WTC11 (cell line): ENCODE results near the gene TP53AIP1. TPM values are rescaled to one million over a fixed set of nuclear protein-coding genes. Genes with fewer than 3 reads are reported as not detected.

ENCODE experiments used
- ATAC-seq: fragments of 200-7000 bp; cut with Tn5 transposase; 2 replicates; pipeline ENCODE4 v1.10.0; 2021; ENCODE audit warnings: mild to moderate bottlenecking, moderate library complexity
- CTCF ChIA-PET: fragments of 300-600 bp; sonication (Branson Sonifier 250); formaldehyde crosslinking; loops from one replicate; lab custom pipeline; 2021; ENCODE audit warnings: antibody characterized with exemption; lab: Charles Lee
- POLR2A ChIA-PET: fragments of 350-600 bp; sonication (Branson Sonifier 250); formaldehyde crosslinking; loops from one replicate; lab custom pipeline; 2021; ENCODE audit warnings: antibody characterized with exemption; lab: Charles Lee
- DNase-seq: peaks from one replicate; pipeline ENCODE4 v3.0.0; 2021; ENCODE audit warnings: low spot score
- H3K27ac Mint-ChIP-seq: 2 replicates; pipeline ENCODE4 v1.8.0; 2021; ENCODE audit warnings: mixed read lengths
- H3K27me3 Mint-ChIP-seq: 2 replicates; pipeline ENCODE4 v1.8.0; 2021; ENCODE audit warnings: low read depth, mild to moderate bottlenecking, moderate library complexity, mixed read lengths
- H3K36me3 Mint-ChIP-seq: 2 replicates; pipeline ENCODE4 v1.8.0; 2021; ENCODE audit warnings: mixed read lengths
- H3K4me1 Mint-ChIP-seq: 2 replicates; pipeline ENCODE4 v1.8.0; 2022; ENCODE audit warnings: mixed read lengths
- H3K4me3 Mint-ChIP-seq: 2 replicates; pipeline ENCODE4 v1.8.0; 2021; ENCODE audit warnings: mild to moderate bottlenecking, moderate library complexity, mixed read lengths
- H3K9me3 Mint-ChIP-seq: 2 replicates; pipeline ENCODE4 v1.8.0; 2021; ENCODE audit warnings: mixed read lengths
- CREM ChIP-seq: sonication (generic); formaldehyde crosslinking; IDR thresholded peaks from 2 replicates; pipeline ENCODE4 v1.8.1; 2022; ENCODE audit warnings: mild to moderate bottlenecking, missing genetic modification reagents, moderate library complexity
- ELF4 ChIP-seq: sonication (generic); formaldehyde crosslinking; IDR thresholded peaks from 2 replicates; pipeline ENCODE4 v1.8.1; 2022; ENCODE audit warnings: low read depth, mild to moderate bottlenecking, moderate library complexity, missing genetic modification reagents
- FOXK1 ChIP-seq: sonication (generic); formaldehyde crosslinking; IDR thresholded peaks from 2 replicates; pipeline ENCODE4 v1.8.0; 2022; ENCODE audit warnings: mild to moderate bottlenecking, moderate library complexity, missing genetic modification reagents
- SMAD4 ChIP-seq: sonication (generic); formaldehyde crosslinking; IDR thresholded peaks from 2 replicates; pipeline ENCODE4 v1.8.0; 2022; ENCODE audit warnings: mild to moderate bottlenecking, missing genetic modification reagents
- TEAD4 ChIP-seq: sonication (generic); formaldehyde crosslinking; IDR thresholded peaks from 2 replicates; pipeline ENCODE4 v1.8.0; 2022; ENCODE audit warnings: mild to moderate bottlenecking, missing genetic modification reagents
- ZNF121 ChIP-seq: sonication (generic); formaldehyde crosslinking; IDR thresholded peaks from 2 replicates; pipeline ENCODE4 v1.8.0; 2023; ENCODE audit warnings: missing genetic modification reagents
- ZNF317 ChIP-seq: sonication (generic); formaldehyde crosslinking; IDR thresholded peaks from 2 replicates; pipeline ENCODE4 v1.8.1; 2023; ENCODE audit warnings: low read depth, mild to moderate bottlenecking, moderate library complexity, missing genetic modification reagents, borderline replicate concordance
- total RNA-seq: library from RNA; stranded (reverse); gene quantifications from 3 replicates; pipeline ENCODE4 v1.2.3, GENCODE V29; 2021
- TF ChIP-seq, protein P1 (sequence below): sonication (generic); formaldehyde crosslinking; IDR thresholded peaks from 2 replicates; pipeline ENCODE4 v1.8.1; 2023; ENCODE audit warnings: mild to moderate bottlenecking, missing genetic modification reagents
- TF ChIP-seq, protein P2 (sequence below): sonication (generic); formaldehyde crosslinking; IDR thresholded peaks from 2 replicates; pipeline ENCODE4 v1.8.0; 2023; ENCODE audit warnings: missing genetic modification reagents, mild to moderate bottlenecking, borderline replicate concordance
- TF ChIP-seq, protein P3 (sequence below): sonication (generic); formaldehyde crosslinking; IDR thresholded peaks from 2 replicates; pipeline ENCODE4 v1.8.0; 2022; ENCODE audit warnings: mild to moderate bottlenecking, missing genetic modification reagents
- TF ChIP-seq, protein P4 (sequence below): sonication (generic); formaldehyde crosslinking; IDR thresholded peaks from 2 replicates; pipeline ENCODE4 v1.8.1; 2023; ENCODE audit warnings: mild to moderate bottlenecking, missing genetic modification reagents, borderline replicate concordance
- TF ChIP-seq, protein P5 (sequence below): fragments of 250-450 bp; sonication (Bioruptor Pico); IDR thresholded peaks from 2 replicates; pipeline ENCODE4 v1.9.0; 2021; ENCODE audit warnings: mild to moderate bottlenecking
- TF ChIP-seq, protein P6 (sequence below): sonication (generic); formaldehyde crosslinking; IDR thresholded peaks from 2 replicates; pipeline ENCODE4 v1.8.0; 2022; ENCODE audit warnings: mild to moderate bottlenecking, missing genetic modification reagents
- TF ChIP-seq, protein P7 (sequence below): sonication (generic); formaldehyde crosslinking; IDR thresholded peaks from 2 replicates; pipeline ENCODE4 v1.8.1; 2023; ENCODE audit warnings: mild to moderate bottlenecking, missing genetic modification reagents, moderate library complexity

TP53AIP1 gene
- total RNA-seq, 1 experiment from 2014 or later = 0.07 TPM

DNA sequence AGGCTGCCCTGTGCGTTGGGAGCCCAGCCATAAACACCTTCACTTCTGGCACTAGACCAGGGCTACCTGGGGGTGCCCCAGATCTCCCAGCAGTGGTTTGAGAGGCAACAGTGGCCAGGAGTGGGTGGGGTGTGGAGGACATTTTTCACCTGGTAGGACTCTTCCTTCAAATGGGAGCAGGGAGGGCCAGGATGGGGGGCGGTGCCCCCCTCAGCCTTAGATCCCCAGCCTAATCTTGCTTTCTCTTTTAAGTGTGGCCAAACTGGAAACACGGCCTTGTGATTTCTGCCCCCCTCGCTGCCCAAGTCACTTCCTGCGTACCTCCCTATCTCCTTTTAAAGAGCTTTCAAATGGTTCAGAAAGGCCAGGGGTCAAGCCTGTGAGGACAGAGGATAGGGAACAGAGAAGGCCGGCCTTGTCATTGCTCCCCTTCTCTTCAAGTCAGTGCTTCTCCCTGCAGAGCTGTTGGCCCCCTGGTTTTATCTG, 50.7 kb downstream of the TP53AIP1 start:
- Mint-ChIP-seq H3K27me3 (peaks cover 94% of the 10 kb centered on the region), H3K4me1 (peaks cover 31% of the 10 kb centered on the region), H3K36me3 (no peaks in the 10 kb centered on the region), H3K4me3 (peak overlapping the region; percentile 77), H3K9me3 (no peaks in the 10 kb centered on the region), H3K27ac (no peak overlapping the region)
- CTCF ChIA-PET = interaction anchor here (1.7 to 10.8 kb wide), 4 partner anchors 14 to 64 kb away, joined by 7 to 245 read pairs (median 28); no protein-coding TSS in a partner anchor
- POLR2A ChIA-PET = interaction anchor here (1.9 kb wide), 1 partner anchor 10 kb away, joined by 8 read pairs; no protein-coding TSS in a partner anchor
- DNase-seq = no peak
- TF ChIP-seq SMAD4 (CRISPR knock-in tag) = no peak
- TF ChIP-seq, protein P1, sequence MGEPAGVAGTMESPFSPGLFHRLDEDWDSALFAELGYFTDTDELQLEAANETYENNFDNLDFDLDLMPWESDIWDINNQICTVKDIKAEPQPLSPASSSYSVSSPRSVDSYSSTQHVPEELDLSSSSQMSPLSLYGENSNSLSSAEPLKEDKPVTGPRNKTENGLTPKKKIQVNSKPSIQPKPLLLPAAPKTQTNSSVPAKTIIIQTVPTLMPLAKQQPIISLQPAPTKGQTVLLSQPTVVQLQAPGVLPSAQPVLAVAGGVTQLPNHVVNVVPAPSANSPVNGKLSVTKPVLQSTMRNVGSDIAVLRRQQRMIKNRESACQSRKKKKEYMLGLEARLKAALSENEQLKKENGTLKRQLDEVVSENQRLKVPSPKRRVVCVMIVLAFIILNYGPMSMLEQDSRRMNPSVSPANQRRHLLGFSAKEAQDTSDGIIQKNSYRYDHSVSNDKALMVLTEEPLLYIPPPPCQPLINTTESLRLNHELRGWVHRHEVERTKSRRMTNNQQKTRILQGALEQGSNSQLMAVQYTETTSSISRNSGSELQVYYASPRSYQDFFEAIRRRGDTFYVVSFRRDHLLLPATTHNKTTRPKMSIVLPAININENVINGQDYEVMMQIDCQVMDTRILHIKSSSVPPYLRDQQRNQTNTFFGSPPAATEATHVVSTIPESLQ = no peak
- no peak for TF ChIP-seq FOXK1 (CRISPR knock-in tag)
- TF ChIP-seq, protein P2, sequence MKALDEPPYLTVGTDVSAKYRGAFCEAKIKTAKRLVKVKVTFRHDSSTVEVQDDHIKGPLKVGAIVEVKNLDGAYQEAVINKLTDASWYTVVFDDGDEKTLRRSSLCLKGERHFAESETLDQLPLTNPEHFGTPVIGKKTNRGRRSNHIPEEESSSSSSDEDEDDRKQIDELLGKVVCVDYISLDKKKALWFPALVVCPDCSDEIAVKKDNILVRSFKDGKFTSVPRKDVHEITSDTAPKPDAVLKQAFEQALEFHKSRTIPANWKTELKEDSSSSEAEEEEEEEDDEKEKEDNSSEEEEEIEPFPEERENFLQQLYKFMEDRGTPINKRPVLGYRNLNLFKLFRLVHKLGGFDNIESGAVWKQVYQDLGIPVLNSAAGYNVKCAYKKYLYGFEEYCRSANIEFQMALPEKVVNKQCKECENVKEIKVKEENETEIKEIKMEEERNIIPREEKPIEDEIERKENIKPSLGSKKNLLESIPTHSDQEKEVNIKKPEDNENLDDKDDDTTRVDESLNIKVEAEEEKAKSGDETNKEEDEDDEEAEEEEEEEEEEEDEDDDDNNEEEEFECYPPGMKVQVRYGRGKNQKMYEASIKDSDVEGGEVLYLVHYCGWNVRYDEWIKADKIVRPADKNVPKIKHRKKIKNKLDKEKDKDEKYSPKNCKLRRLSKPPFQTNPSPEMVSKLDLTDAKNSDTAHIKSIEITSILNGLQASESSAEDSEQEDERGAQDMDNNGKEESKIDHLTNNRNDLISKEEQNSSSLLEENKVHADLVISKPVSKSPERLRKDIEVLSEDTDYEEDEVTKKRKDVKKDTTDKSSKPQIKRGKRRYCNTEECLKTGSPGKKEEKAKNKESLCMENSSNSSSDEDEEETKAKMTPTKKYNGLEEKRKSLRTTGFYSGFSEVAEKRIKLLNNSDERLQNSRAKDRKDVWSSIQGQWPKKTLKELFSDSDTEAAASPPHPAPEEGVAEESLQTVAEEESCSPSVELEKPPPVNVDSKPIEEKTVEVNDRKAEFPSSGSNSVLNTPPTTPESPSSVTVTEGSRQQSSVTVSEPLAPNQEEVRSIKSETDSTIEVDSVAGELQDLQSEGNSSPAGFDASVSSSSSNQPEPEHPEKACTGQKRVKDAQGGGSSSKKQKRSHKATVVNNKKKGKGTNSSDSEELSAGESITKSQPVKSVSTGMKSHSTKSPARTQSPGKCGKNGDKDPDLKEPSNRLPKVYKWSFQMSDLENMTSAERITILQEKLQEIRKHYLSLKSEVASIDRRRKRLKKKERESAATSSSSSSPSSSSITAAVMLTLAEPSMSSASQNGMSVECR (CRISPR knock-in tag) = no peak
- TF ChIP-seq TEAD4 = no peak
- no peak for TF ChIP-seq CREM (CRISPR knock-in tag)
- TF ChIP-seq, protein P3, sequence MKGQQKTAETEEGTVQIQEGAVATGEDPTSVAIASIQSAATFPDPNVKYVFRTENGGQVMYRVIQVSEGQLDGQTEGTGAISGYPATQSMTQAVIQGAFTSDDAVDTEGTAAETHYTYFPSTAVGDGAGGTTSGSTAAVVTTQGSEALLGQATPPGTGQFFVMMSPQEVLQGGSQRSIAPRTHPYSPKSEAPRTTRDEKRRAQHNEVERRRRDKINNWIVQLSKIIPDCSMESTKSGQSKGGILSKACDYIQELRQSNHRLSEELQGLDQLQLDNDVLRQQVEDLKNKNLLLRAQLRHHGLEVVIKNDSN (CRISPR knock-in tag) = no peak
- TF ChIP-seq, protein P4, sequence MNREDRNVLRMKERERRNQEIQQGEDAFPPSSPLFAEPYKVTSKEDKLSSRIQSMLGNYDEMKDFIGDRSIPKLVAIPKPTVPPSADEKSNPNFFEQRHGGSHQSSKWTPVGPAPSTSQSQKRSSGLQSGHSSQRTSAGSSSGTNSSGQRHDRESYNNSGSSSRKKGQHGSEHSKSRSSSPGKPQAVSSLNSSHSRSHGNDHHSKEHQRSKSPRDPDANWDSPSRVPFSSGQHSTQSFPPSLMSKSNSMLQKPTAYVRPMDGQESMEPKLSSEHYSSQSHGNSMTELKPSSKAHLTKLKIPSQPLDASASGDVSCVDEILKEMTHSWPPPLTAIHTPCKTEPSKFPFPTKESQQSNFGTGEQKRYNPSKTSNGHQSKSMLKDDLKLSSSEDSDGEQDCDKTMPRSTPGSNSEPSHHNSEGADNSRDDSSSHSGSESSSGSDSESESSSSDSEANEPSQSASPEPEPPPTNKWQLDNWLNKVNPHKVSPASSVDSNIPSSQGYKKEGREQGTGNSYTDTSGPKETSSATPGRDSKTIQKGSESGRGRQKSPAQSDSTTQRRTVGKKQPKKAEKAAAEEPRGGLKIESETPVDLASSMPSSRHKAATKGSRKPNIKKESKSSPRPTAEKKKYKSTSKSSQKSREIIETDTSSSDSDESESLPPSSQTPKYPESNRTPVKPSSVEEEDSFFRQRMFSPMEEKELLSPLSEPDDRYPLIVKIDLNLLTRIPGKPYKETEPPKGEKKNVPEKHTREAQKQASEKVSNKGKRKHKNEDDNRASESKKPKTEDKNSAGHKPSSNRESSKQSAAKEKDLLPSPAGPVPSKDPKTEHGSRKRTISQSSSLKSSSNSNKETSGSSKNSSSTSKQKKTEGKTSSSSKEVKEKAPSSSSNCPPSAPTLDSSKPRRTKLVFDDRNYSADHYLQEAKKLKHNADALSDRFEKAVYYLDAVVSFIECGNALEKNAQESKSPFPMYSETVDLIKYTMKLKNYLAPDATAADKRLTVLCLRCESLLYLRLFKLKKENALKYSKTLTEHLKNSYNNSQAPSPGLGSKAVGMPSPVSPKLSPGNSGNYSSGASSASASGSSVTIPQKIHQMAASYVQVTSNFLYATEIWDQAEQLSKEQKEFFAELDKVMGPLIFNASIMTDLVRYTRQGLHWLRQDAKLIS (CRISPR knock-in tag) = no peak
- TF ChIP-seq ZNF121 (CRISPR knock-in tag) = no peak
- TF ChIP-seq, protein P5, sequence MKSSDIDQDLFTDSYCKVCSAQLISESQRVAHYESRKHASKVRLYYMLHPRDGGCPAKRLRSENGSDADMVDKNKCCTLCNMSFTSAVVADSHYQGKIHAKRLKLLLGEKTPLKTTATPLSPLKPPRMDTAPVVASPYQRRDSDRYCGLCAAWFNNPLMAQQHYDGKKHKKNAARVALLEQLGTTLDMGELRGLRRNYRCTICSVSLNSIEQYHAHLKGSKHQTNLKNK (CRISPR knock-in tag) = no peak
- TF ChIP-seq ZNF317 (CRISPR knock-in tag) = no peak
- no peak for TF ChIP-seq ELF4
- TF ChIP-seq, protein P6, sequence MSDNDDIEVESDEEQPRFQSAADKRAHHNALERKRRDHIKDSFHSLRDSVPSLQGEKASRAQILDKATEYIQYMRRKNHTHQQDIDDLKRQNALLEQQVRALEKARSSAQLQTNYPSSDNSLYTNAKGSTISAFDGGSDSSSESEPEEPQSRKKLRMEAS = no peak
- TF ChIP-seq, protein P7, sequence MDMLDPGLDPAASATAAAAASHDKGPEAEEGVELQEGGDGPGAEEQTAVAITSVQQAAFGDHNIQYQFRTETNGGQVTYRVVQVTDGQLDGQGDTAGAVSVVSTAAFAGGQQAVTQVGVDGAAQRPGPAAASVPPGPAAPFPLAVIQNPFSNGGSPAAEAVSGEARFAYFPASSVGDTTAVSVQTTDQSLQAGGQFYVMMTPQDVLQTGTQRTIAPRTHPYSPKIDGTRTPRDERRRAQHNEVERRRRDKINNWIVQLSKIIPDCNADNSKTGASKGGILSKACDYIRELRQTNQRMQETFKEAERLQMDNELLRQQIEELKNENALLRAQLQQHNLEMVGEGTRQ (CRISPR knock-in tag) = no peak
- TF ChIP-seq, all 79 proteins: peak for 0
- no peak for ATAC-seq
